OCI-LY1 (cell line): ENCODE measurements around the gene RET.
"Not testable (repeated sequence)": the region's sequence is repeated elsewhere in the genome, so short reads cannot be mapped to it uniquely, and the experiment has no call there.

ENCODE experiments used
- H2AFZ ChIP-seq: fragments of 200-600 bp; sonication (generic), shearing (Covaris generic); 2 replicates; pipeline ENCODE4 v1.6.0; 2014; ENCODE audit warnings: antibody characterized with exemption, mild to moderate bottlenecking, low read length
- H3F3A ChIP-seq: fragments of 200-600 bp; sonication (generic), shearing (Covaris generic); 2 replicates; pipeline ENCODE4 v1.6.0; 2014; ENCODE audit warnings: mild to moderate bottlenecking, antibody characterized with exemption, low read length, moderate library complexity; ENCODE audit not compliant: insufficient read depth
- H3K27ac ChIP-seq: fragments of 200-600 bp; sonication (generic); 2 replicates; pipeline ENCODE4 v1.5.1; 2014; ENCODE audit warnings: low read length, mixed run types, mild to moderate bottlenecking, low read depth; ENCODE audit not compliant: poor library complexity, severe bottlenecking
- H3K27me3 ChIP-seq: fragments of 200-600 bp; sonication (generic); 2 replicates; pipeline ENCODE4 v1.6.0; 2014; ENCODE audit warnings: antibody characterized with exemption, mild to moderate bottlenecking, low read length, moderate library complexity; ENCODE audit not compliant: insufficient read depth
- H3K36me3 ChIP-seq: fragments of 200-600 bp; sonication (generic); 2 replicates; pipeline ENCODE4 v1.6.1; 2014; ENCODE audit warnings: mild to moderate bottlenecking, antibody characterized with exemption, low read length, moderate library complexity, mixed read lengths; ENCODE audit not compliant: insufficient read depth
- H3K4me1 ChIP-seq: fragments of 200-600 bp; sonication (generic); 2 replicates; pipeline ENCODE4 v1.5.1; 2014; ENCODE audit warnings: mild to moderate bottlenecking, low read length, moderate library complexity; ENCODE audit not compliant: insufficient read depth, severe bottlenecking
- H3K4me2 ChIP-seq: fragments of 200-600 bp; sonication (generic), shearing (Covaris generic); 2 replicates; pipeline ENCODE4 v1.6.1; 2014; ENCODE audit warnings: low read length
- H3K4me3 ChIP-seq: fragments of 200-600 bp; sonication (generic); 2 replicates; pipeline ENCODE4 v1.5.1; 2014; ENCODE audit warnings: low read length, low read depth, mild to moderate bottlenecking, mixed read lengths; ENCODE audit not compliant: poor library complexity, severe bottlenecking
- H3K79me2 ChIP-seq: fragments of 200-600 bp; shearing (Covaris generic); 2 replicates; pipeline ENCODE4 v1.6.1; 2016; ENCODE audit warnings: mixed run types, low read length, mixed read lengths; ENCODE audit not compliant: insufficient read depth
- H3K9ac ChIP-seq: fragments of 200-600 bp; sonication (generic), shearing (Covaris generic); 2 replicates; pipeline ENCODE4 v1.6.1; 2014; ENCODE audit warnings: mild to moderate bottlenecking, low read length, mixed read lengths
- H3K9me2 ChIP-seq: fragments of 200-600 bp; sonication (generic), shearing (Covaris generic); 2 replicates; pipeline ENCODE4 v1.6.1; 2014; ENCODE audit warnings: low read depth, mild to moderate bottlenecking, low read length, mixed read lengths
- H3K9me3 ChIP-seq: fragments of 200-600 bp; shearing (Covaris generic); 2 replicates; pipeline ENCODE4 v1.6.1; 2014; ENCODE audit warnings: low read length, mixed read lengths
- H4K20me1 ChIP-seq: fragments of 200-600 bp; sonication (generic), shearing (Covaris generic); 2 replicates; pipeline ENCODE4 v1.6.0; 2016; ENCODE audit warnings: mild to moderate bottlenecking, low read length; ENCODE audit not compliant: insufficient read depth
- EZH2 ChIP-seq: fragments of 200-600 bp; sonication (generic), shearing (Covaris generic); IDR thresholded peaks from 2 replicates; pipeline ENCODE4 v1.8.0; 2017; ENCODE audit warnings: borderline replicate concordance, mixed run types, mild to moderate bottlenecking, antibody characterized with exemption, low read length, moderate library complexity, mixed read lengths
- TF ChIP-seq, protein P1 (sequence below): fragments of 200-600 bp; sonication (generic), shearing (Covaris generic); IDR thresholded peaks from 2 replicates; pipeline ENCODE4 v1.5.1; 2017; ENCODE audit warnings: mild to moderate bottlenecking, antibody characterized with exemption, low read length, moderate library complexity, mixed read lengths

RET gene

DNA sequence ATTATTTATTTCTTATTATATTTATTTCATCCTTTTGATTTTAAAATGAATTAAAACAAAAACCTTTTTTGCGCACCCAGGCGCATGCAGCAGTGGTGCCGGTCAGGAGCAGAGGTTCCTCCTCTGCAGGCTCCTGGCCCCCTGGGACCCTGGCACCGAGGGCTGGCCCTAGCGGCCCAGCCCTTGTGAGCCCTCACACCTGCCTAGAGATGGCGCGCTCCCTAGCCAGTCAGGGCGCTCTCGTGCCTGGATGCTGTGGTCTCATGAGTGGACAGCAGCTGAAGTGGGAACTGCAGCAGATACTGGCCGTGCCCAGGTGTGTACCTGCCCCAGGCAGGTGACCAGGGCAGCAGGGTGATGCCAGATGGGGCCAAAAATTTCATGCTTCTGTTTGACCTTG, 13.8 kb downstream of the RET start:
- Histone ChIP-seq H3K4me2 (no peak overlapping the region), H3K4me3 (no peak overlapping the region), H3K4me1 (no peaks in the 10 kb centered on the region), H3K27ac (no peak overlapping the region), H2AFZ (no peak overlapping the region), H3K9me2 (no peaks in the 10 kb centered on the region), H3F3A (no peaks in the 10 kb centered on the region), H3K79me2 (no peaks in the 10 kb centered on the region), H3K9ac (no peak overlapping the region), H3K9me3 (no peaks in the 10 kb centered on the region), H3K36me3 (no peaks in the 10 kb centered on the region), H4K20me1 (no peaks in the 10 kb centered on the region), H3K27me3 (no peaks in the 10 kb centered on the region)
- no peak for TF ChIP-seq EZH2
- TF ChIP-seq, protein P1, sequence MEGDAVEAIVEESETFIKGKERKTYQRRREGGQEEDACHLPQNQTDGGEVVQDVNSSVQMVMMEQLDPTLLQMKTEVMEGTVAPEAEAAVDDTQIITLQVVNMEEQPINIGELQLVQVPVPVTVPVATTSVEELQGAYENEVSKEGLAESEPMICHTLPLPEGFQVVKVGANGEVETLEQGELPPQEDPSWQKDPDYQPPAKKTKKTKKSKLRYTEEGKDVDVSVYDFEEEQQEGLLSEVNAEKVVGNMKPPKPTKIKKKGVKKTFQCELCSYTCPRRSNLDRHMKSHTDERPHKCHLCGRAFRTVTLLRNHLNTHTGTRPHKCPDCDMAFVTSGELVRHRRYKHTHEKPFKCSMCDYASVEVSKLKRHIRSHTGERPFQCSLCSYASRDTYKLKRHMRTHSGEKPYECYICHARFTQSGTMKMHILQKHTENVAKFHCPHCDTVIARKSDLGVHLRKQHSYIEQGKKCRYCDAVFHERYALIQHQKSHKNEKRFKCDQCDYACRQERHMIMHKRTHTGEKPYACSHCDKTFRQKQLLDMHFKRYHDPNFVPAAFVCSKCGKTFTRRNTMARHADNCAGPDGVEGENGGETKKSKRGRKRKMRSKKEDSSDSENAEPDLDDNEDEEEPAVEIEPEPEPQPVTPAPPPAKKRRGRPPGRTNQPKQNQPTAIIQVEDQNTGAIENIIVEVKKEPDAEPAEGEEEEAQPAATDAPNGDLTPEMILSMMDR = no peak

DNA sequence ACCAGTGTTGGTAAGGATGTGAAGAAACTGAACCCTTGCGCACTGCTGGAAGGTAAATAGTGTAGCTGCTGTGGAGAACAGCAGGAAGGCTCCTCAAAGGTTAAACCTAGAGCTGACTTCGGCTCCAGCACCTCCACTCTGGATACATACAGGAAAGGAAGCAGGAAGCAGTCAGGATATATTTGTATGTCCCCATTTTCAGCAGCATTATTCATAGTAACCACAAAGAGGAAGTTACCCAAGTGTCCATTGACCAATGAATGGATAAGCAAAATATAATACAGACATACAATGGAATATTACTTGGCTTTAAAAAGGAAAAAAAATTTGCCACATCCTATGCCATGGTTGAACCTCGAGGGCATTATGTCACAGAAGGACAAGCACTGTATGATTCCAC, 15.0 kb downstream of the RET start:
- Histone ChIP-seq H3K4me1 (no peaks in the 10 kb centered on the region), H3K9ac (no peak overlapping the region)

DNA sequence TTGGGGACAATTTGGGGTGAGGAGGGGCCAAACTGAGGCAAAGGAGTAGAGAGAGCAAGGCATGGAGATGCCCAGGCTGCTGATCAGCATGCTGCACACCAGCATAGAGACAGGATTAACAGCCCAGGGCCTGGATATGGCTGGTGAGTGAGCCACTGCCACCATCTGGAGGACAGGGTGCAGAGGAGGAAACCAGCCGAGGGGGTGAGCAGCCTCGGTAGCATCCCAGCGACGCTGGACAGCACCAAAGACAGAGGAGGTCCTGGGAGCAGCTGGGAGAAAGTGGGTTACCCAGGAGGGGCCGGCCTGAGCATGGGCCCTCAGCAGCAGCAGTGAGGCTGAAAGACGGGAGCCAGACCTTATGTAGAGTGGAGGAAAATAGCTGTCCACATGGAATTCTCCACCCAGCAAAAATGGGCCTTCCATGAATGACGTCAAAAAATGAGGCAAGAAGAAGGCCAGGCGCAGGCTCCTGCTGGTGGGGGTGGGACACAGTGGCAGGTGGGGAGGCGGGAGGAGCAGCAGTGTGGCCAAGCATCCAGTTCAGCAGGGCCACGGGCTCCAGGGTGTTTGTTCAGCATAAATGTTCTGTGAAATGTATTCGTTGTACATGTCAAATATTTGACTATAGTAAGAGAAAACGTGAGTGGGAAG, 16.7 kb downstream of the RET start:
- no peaks in the 10 kb centered on the region for H3K9me2 ChIP-seq
- TF ChIP-seq, protein P1 = no peak
- no peak for TF ChIP-seq EZH2

More for the DNA sequence above, 15.0 kb downstream of the RET start:
- Histone ChIP-seq H3K4me3 (no peak overlapping the region), H3K4me2 (no peak overlapping the region), H3K9me3 (no peaks in the 10 kb centered on the region), H2AFZ (no peak overlapping the region), H3K27me3 (no peaks in the 10 kb centered on the region), H3K36me3 (no peaks in the 10 kb centered on the region), H3F3A (no peaks in the 10 kb centered on the region), H3K9me2 (no peaks in the 10 kb centered on the region), H3K27ac (no peak overlapping the region), H3K79me2 (no peaks in the 10 kb centered on the region), H4K20me1 (no peaks in the 10 kb centered on the region)
- no peak for TF ChIP-seq EZH2

DNA sequence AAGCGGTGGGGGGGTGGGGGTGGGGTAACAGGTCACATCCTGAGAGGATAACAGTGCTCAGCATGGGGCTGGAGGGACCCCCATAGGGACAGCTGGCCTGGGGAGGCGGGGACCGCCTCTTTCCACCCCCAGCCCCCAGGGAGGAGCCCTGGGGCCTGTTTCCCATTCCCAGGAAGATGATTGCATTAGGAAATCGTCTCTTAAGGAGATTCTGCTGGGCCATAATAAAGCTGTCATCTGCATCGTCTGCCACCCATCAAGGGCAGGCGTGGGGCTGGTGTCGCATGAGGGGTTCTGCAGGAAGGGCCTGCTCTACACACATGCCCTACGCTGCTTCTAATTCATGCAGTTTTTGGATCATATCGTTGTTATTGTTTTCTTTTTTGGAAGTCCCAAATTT, 17.2 kb downstream of the RET start:
- TF ChIP-seq EZH2 = no peak
- TF ChIP-seq, protein P1 = no peak
- no peak overlapping the region for H3K27ac ChIP-seq

More for the DNA sequence above, 16.7 kb downstream of the RET start:
- H3K79me2 ChIP-seq = no peaks in the 10 kb centered on the region
- no peak overlapping the region for H3K4me3 ChIP-seq
- no peaks in the 10 kb centered on the region for H3K4me1 ChIP-seq
- no peak overlapping the region for H3K4me2 ChIP-seq
- H3K27ac ChIP-seq = no peak overlapping the region
- no peaks in the 10 kb centered on the region for H4K20me1 ChIP-seq
- no peak overlapping the region for H3K9ac ChIP-seq
- H3K36me3 ChIP-seq = no peaks in the 10 kb centered on the region
- H3K9me3 ChIP-seq = no peaks in the 10 kb centered on the region
- no peak overlapping the region for H2AFZ ChIP-seq
- H3F3A ChIP-seq = no peaks in the 10 kb centered on the region
- no peaks in the 10 kb centered on the region for H3K27me3 ChIP-seq

DNA sequence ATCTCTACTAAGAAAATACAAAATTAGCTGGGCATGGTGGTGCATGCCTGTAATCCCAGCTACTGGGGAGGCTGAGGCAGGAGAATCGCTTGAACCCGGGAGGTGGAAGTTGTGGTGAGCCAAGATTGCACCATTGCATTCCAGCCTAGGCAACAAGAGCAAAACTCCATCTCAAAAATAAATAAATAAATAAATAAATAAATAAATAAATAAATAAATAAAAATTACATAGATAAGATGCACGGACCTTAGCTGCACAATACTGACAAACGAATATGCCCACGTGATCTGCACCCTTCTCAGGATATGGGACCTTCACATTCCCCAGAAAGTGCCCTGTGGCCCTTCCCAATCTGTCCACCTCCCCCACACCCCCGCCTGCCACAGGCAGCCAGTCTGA, 22.5 kb downstream of the RET start:
- H3K4me2 ChIP-seq, H3K36me3 ChIP-seq, H3K4me1 ChIP-seq, H3K79me2 ChIP-seq, H3K9me3 ChIP-seq, H3K4me3 ChIP-seq, H2AFZ ChIP-seq, H4K20me1 ChIP-seq, H3F3A ChIP-seq, H3K27ac ChIP-seq, H3K27me3 ChIP-seq, H3K9ac ChIP-seq, H3K9me2 ChIP-seq: not testable (repeated sequence)

More for the DNA sequence above, 17.2 kb downstream of the RET start:
- no peak overlapping the region for H3K9ac ChIP-seq
- H3F3A ChIP-seq = no peaks in the 10 kb centered on the region
- H3K27me3 ChIP-seq = no peaks in the 10 kb centered on the region
- H3K36me3 ChIP-seq = no peaks in the 10 kb centered on the region
- no peaks in the 10 kb centered on the region for H3K4me1 ChIP-seq
- H3K4me3 ChIP-seq = no peak overlapping the region
- H2AFZ ChIP-seq = no peak overlapping the region
- no peaks in the 10 kb centered on the region for H3K79me2 ChIP-seq
- no peaks in the 10 kb centered on the region for H3K9me3 ChIP-seq
- no peak overlapping the region for H3K4me2 ChIP-seq
- no peaks in the 10 kb centered on the region for H4K20me1 ChIP-seq
- H3K9me2 ChIP-seq = no peaks in the 10 kb centered on the region
